Hepatocyte (in vitro differentiated cells): ENCODE data around the gene MCM3. TPM values are rescaled to one million over a fixed set of nuclear protein-coding genes. Genes with fewer than 3 reads are reported as not detected.

ENCODE experiments used
- DNase-seq: peaks from one replicate; pipeline ENCODE4 v3.0.0-alpha.2; 2016; ENCODE audit warnings: low spot score
- H2AFZ ChIP-seq: fragments of 200-600 bp; sonication (generic); 2 replicates; pipeline ENCODE4 v1.6.0; 2016; ENCODE audit warnings: antibody characterized with exemption, mild to moderate bottlenecking
- H3K27ac ChIP-seq: fragments of 200-600 bp; sonication (generic); 2 replicates; pipeline ENCODE4 v1.5.1; 2016; ENCODE audit warnings: mild to moderate bottlenecking
- H3K27me3 ChIP-seq: fragments of 200-600 bp; sonication (generic); 2 replicates; pipeline ENCODE4 v1.6.1; 2016
- H3K36me3 ChIP-seq: fragments of 200-600 bp; sonication (generic); replicated peaks from 2 replicates; pipeline ENCODE4 v1.5.1; 2016; ENCODE audit warnings: low read depth; ENCODE audit not compliant: insufficient read depth
- H3K4me1 ChIP-seq: fragments of 200-600 bp; sonication (generic); 2 replicates; pipeline ENCODE4 v1.5.1; 2016; ENCODE audit warnings: mild to moderate bottlenecking, moderate library complexity; ENCODE audit not compliant: insufficient read depth
- H3K4me2 ChIP-seq: fragments of 200-600 bp; sonication (generic); 2 replicates; pipeline ENCODE4 v1.6.0; 2016
- H3K4me3 ChIP-seq: fragments of 200-600 bp; sonication (generic); 2 replicates; pipeline ENCODE4 v1.5.1; 2016; ENCODE audit warnings: mild to moderate bottlenecking
- H3K79me2 ChIP-seq: fragments of 200-600 bp; sonication (generic); 2 replicates; pipeline ENCODE4 v1.6.0; 2017; ENCODE audit warnings: mild to moderate bottlenecking
- H3K9me2 ChIP-seq: fragments of 200-600 bp; sonication (generic); replicated peaks from 2 replicates; pipeline ENCODE4 v1.6.0; 2017; ENCODE audit warnings: mild to moderate bottlenecking; ENCODE audit not compliant: insufficient read depth
- H3K9me3 ChIP-seq: fragments of 200-600 bp; sonication (generic); 2 replicates; pipeline ENCODE4 v1.5.1; 2016; ENCODE audit warnings: low read depth, mild to moderate bottlenecking
- H4K20me1 ChIP-seq: fragments of 200-600 bp; sonication (generic); 2 replicates; pipeline ENCODE4 v1.6.0; 2016; ENCODE audit warnings: mild to moderate bottlenecking; ENCODE audit not compliant: insufficient read depth, poor library complexity, severe bottlenecking
- CTCF ChIP-seq: fragments of 200-600 bp; sonication (generic); IDR thresholded peaks from 2 replicates; pipeline ENCODE4 v1.5.1; 2016; ENCODE audit warnings: antibody characterized with exemption, mild to moderate bottlenecking; ENCODE audit not compliant: poor library complexity
- EZH2 ChIP-seq: fragments of 200-600 bp; sonication (generic); IDR thresholded peaks from 2 replicates; pipeline ENCODE4 v1.6.1; 2016; ENCODE audit warnings: antibody characterized with exemption, mild to moderate bottlenecking, borderline replicate concordance
- EZH2phosphoT487 ChIP-seq: fragments of 200-600 bp; sonication (generic); IDR thresholded peaks from one replicate; pipeline ENCODE4 v1.6.1; 2018; ENCODE audit warnings: antibody characterized with exemption, mild to moderate bottlenecking, low read depth, moderate library complexity; ENCODE audit not compliant: unreplicated experiment, severe bottlenecking
- WGBS: methylation state at CpG from one replicate; pipeline ENCODE4 v1.1.6; 2016; ENCODE audit warnings: low lambda C conversion rate; ENCODE audit errors: missing lambda C conversion rate; 5-methylcytosine and 5-hydroxymethylcytosine counted together
- polyA plus RNA-seq: library from polyadenylated mRNA; unstranded; fragments of >200 nt; fragmentation: Nextera tagmentation; extraction: Ambion mirVana; gene quantifications from 2 replicates; pipeline ENCODE4 v1.2.1, GENCODE V29; 2016
- total RNA-seq: library from RNA; depleted of rRNA; stranded (reverse); fragments of >200 nt; gene quantifications from 2 replicates; pipeline ENCODE4 v1.2.3, GENCODE V29; 2014

Gene MCM3
- total and polyA plus RNA-seq, 2 experiments from 2014 or later, result 33.8 to 40.7 TPM

GRCh38 chr6:52243282-52243893 lies 41.2 kb downstream of the MCM3 start:
- DNase-seq, result peak; percentile 17
- Histone ChIP-seq H3K27me3 (no peaks in the 10 kb centered on the region), H3K36me3 (no peaks in the 10 kb centered on the region), H3K27ac (no peak overlapping the region), H3K4me2 (no peak overlapping the region), H3K4me3 (no peak overlapping the region), H3K9me2 (no peaks in the 10 kb centered on the region), H3K9me3 (no peaks in the 10 kb centered on the region), H3K79me2 (no peaks in the 10 kb centered on the region), H3K4me1 (no peaks in the 10 kb centered on the region), H2AFZ (no peak overlapping the region), H4K20me1 (no peaks in the 10 kb centered on the region)
- 86% methylated on average over 4 of the region's 4 CpGs for WGBS
- TF ChIP-seq EZH2phosphoT487 (no peak), CTCF (no peak), EZH2 (no peak)

- H3K9me3 ChIP-seq, result no peaks in the 10 kb centered on the region
- no peaks in the 10 kb centered on the region for H3K27me3 ChIP-seq
- no peaks in the 10 kb centered on the region for H3K79me2 ChIP-seq
- no peaks in the 10 kb centered on the region for H3K4me1 ChIP-seq
- no peak for DNase-seq
- no peak overlapping the region for H2AFZ ChIP-seq
- no peaks in the 10 kb centered on the region for H3K9me2 ChIP-seq
- no peak for TF ChIP-seq EZH2
- no peak for TF ChIP-seq CTCF
- no peak for TF ChIP-seq EZH2phosphoT487
- 78% methylated on average over 2 of the region's 2 CpGs for WGBS
- no peak overlapping the region for H3K4me2 ChIP-seq
- no peaks in the 10 kb centered on the region for H4K20me1 ChIP-seq
- H3K4me3 ChIP-seq, result no peak overlapping the region
- H3K36me3 ChIP-seq, result no peaks in the 10 kb centered on the region
- no peak overlapping the region for H3K27ac ChIP-seq
Observed at GRCh38 chr6:52241819-52242218, 42.7 kb downstream of the MCM3 start.

GRCh38 chr6:52233975-52234823 lies 50.3 kb downstream of the MCM3 start:
- Histone ChIP-seq H3K4me1 (no peaks in the 10 kb centered on the region), H3K4me3 (no peak overlapping the region), H3K9me2 (no peaks in the 10 kb centered on the region), H3K4me2 (peak overlapping the region; percentile 57), H3K9me3 (no peaks in the 10 kb centered on the region), H3K36me3 (no peaks in the 10 kb centered on the region), H3K79me2 (no peaks in the 10 kb centered on the region), H3K27me3 (no peaks in the 10 kb centered on the region), H4K20me1 (no peaks in the 10 kb centered on the region), H3K27ac (no peak overlapping the region), H2AFZ (peak overlapping the region; percentile 18)
- 39% methylated on average over 15 of the region's 15 CpGs for WGBS
- peak; percentile 79 for DNase-seq
- TF ChIP-seq CTCF (peak; percentile 70), EZH2 (no peak)
